ENCODE results near the gene TPMT. TPM values are rescaled to one million over a fixed set of nuclear protein-coding genes. Genes with fewer than 3 reads are reported as not detected.

TPMT gene
- total RNA-seq, 1 donor from 2014 or later: 8.0 TPM

GRCh38 chr6:18078866-18079265, 76.0 kb downstream of the TPMT start:
- no peak for DNase-seq (ENCODE audit: low spot score in 2 of 2, unreplicated experiment in 2 of 2)
- Mint-ChIP-seq H3K27me3 (ENCODE audit: low read depth) (no peaks in the 10 kb centered on the region), H3K9me3 (peaks cover 14% of the 10 kb centered on the region), H3K36me3 (no peaks in the 10 kb centered on the region), H3K27ac (no peak overlapping the region), H3K4me1 (peaks cover 9% of the 10 kb centered on the region), H3K4me3 (no peak overlapping the region)
- TF ChIP-seq CTCF (IDR thresholded peaks at IDR 0.05; ENCODE audit: unreplicated experiment): no peak

Other genes with a start within 250 kb of the TPMT start
- gene KIF13A, start 167.4 kb downstream of the TPMT start, total RNA-seq: 52.2 to 57.0 TPM (median 54.4 TPM) in 3 replicates
- gene NHLRC1, start 32.4 kb downstream of the TPMT start, total RNA-seq: 1.2 to 1.9 TPM (median 1.8 TPM) in 3 replicates
- gene KDM1B, start 345 bp upstream of the TPMT start, total RNA-seq: 15.2 to 17.3 TPM (median 16.1 TPM) in 3 replicates
- gene DEK, start 109.5 kb upstream of the TPMT start, total RNA-seq: 77.8 to 87.5 TPM (median 79.5 TPM) in 3 replicates
- gene RNF144B, start 232.3 kb upstream of the TPMT start, total RNA-seq: 5.1 to 5.5 TPM (median 5.4 TPM) in 3 replicates